PFSK-1 (cell line): ENCODE data around the gene FOXO6.

Experiments used
- FOXP2 ChIP-seq: optimal IDR thresholded peaks from 2 replicates; pipeline ENCODE3; 2011; ENCODE audit warnings: borderline replicate concordance, control low read depth, inconsistent platforms; ENCODE audit not compliant: insufficient read depth; ENCODE audit errors: extremely low read length, extremely low read depth
- POLR2AphosphoS5 ChIP-seq: IDR thresholded peaks from 2 replicates; pipeline ENCODE4 v1.6.1; 2012; ENCODE audit warnings: low read depth, mild to moderate bottlenecking, control low read depth, low read length, moderate library complexity
- REST ChIP-seq, 2 experiments: IDR thresholded peaks; 2 replicates each; pipeline versions ENCODE4 v1.6.1 to v1.8.0; 2011 to 2012; ENCODE audit warnings: low read depth in 2 of 2, low read length in 2 of 2, control low read depth in 1 of 2, inconsistent platforms in 1 of 2, mild to moderate bottlenecking in 1 of 2, moderate library complexity in 1 of 2; ENCODE audit not compliant: insufficient read depth in 1 of 2
- SIN3A ChIP-seq: IDR thresholded peaks from 2 replicates; pipeline ENCODE4 v1.6.1; 2012; ENCODE audit warnings: mild to moderate bottlenecking, low read length, moderate library complexity, borderline replicate concordance; ENCODE audit not compliant: insufficient read depth
- TAF1 ChIP-seq: IDR thresholded peaks from 2 replicates; pipeline ENCODE4 v1.6.1; 2012; ENCODE audit warnings: low read length, control low read depth, borderline replicate concordance; ENCODE audit not compliant: insufficient read depth

The FOXO6 gene

DNA sequence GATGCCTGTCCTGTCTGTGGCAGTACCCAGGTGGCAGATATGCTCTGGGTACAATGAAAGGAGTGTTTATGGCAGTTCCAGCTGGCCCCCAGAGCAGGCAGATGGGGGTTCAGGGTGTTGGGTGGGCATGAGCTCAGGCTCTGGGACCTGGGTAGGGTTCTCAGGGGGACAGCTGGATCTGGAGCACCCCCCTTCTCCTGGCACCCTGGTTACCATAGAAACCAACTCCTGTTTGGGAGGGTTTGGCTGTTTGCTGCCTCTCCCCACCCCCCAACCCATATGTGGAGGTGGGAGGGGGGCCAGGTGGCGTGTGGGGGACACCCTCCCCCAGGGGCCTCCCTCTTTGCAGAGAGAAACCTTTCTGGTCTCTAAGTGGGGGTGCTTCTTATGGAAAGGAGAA is 7.1 kb downstream of the FOXO6 start:
- TF ChIP-seq TAF1 (no peak), FOXP2 (no peak), REST (IDR thresholded peaks at IDR 0.05; ENCODE audit: insufficient read depth in 1 of 2, low read depth in 2 of 2, low read length in 2 of 2) (no peak), SIN3A (no peak), POLR2AphosphoS5 (no peak)

GRCh38 chr1:41368801-41369200 is 7.6 kb downstream of the FOXO6 start:
- no peak for TF ChIP-seq SIN3A
- TF ChIP-seq POLR2AphosphoS5: no peak
- TF ChIP-seq FOXP2: no peak
- no peak for TF ChIP-seq REST (IDR thresholded peaks at IDR 0.05; ENCODE audit: insufficient read depth in 1 of 2, low read depth in 2 of 2, low read length in 2 of 2)
- TF ChIP-seq TAF1: no peak

GRCh38 chr1:41369531-41369930 is 8.3 kb downstream of the FOXO6 start:
- TF ChIP-seq POLR2AphosphoS5: no peak
- no peak for TF ChIP-seq FOXP2
- no peak for TF ChIP-seq REST (IDR thresholded peaks at IDR 0.05; ENCODE audit: insufficient read depth in 1 of 2, low read depth in 2 of 2, low read length in 2 of 2)
- no peak for TF ChIP-seq SIN3A
- TF ChIP-seq TAF1: no peak

DNA sequence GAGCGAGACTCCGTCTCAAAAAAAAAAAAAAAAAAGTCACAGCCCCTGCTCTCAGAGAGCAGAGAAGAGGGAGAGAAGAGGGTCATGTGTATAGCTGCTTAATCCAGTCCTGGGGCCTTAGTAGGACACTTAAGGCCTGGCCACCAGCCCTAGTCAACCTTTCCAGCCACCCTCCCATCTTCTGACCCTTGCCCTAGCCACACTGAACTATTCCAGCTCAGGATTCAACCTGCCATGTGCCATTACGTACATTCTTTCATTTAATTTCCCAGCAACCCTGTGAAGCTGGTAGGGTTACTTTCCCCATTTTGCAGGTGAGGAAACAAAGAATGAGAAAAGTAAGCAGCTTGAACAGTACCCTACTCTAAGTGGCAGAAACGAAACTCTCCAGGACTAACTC is 9.0 kb downstream of the FOXO6 start:
- TF ChIP-seq TAF1: no peak
- TF ChIP-seq FOXP2: no peak
- TF ChIP-seq REST (IDR thresholded peaks at IDR 0.05; ENCODE audit: insufficient read depth in 1 of 2, low read depth in 2 of 2, low read length in 2 of 2): no peak
- no peak for TF ChIP-seq SIN3A
- TF ChIP-seq POLR2AphosphoS5: no peak

- no peak for TF ChIP-seq REST (IDR thresholded peaks at IDR 0.05; ENCODE audit: insufficient read depth in 1 of 2, low read depth in 2 of 2, low read length in 2 of 2)
Observed at GRCh38 chr1:41370756-41371420, 9.7 kb downstream of the FOXO6 start.
